ENCODE measurements around the gene SLC35C1.

The SLC35C1 gene

DNA sequence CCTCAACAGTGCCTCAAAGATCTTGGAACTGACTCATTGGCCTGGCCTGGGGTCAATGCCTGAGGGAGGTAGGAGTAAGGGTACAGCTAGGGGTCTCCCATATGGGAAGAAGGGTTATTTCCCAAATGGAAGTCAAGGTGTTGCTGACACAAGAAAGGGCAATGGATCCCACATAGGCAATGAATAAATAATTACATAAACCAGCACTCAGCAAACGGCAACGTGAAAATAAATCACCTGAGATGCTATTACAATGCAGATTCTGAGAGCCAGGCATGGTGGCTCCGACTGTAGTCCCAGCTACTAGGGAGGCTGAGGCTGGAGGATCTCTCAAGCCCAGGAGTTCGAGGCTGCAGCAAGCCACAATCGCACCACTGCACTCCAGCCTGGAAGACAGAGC lies 36.5 kb upstream of the SLC35C1 start:
- TF ChIP-seq SIN3A (IDR thresholded peaks at IDR 0.05; ENCODE audit: borderline replicate concordance, insufficient read depth, low read length) (no peak), FOXP2 (optimal IDR thresholded peaks at IDR 0.05; ENCODE audit: borderline replicate concordance, extremely low read depth, extremely low read length, insufficient read depth) (no peak), POLR2AphosphoS5 (IDR thresholded peaks at IDR 0.05; ENCODE audit: low read depth, low read length) (no peak), TAF1 (IDR thresholded peaks at IDR 0.05; ENCODE audit: borderline replicate concordance, insufficient read depth, low read length) (no peak)
- TF ChIP-seq, protein P1, sequence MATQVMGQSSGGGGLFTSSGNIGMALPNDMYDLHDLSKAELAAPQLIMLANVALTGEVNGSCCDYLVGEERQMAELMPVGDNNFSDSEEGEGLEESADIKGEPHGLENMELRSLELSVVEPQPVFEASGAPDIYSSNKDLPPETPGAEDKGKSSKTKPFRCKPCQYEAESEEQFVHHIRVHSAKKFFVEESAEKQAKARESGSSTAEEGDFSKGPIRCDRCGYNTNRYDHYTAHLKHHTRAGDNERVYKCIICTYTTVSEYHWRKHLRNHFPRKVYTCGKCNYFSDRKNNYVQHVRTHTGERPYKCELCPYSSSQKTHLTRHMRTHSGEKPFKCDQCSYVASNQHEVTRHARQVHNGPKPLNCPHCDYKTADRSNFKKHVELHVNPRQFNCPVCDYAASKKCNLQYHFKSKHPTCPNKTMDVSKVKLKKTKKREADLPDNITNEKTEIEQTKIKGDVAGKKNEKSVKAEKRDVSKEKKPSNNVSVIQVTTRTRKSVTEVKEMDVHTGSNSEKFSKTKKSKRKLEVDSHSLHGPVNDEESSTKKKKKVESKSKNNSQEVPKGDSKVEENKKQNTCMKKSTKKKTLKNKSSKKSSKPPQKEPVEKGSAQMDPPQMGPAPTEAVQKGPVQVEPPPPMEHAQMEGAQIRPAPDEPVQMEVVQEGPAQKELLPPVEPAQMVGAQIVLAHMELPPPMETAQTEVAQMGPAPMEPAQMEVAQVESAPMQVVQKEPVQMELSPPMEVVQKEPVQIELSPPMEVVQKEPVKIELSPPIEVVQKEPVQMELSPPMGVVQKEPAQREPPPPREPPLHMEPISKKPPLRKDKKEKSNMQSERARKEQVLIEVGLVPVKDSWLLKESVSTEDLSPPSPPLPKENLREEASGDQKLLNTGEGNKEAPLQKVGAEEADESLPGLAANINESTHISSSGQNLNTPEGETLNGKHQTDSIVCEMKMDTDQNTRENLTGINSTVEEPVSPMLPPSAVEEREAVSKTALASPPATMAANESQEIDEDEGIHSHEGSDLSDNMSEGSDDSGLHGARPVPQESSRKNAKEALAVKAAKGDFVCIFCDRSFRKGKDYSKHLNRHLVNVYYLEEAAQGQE (IDR thresholded peaks at IDR 0.05; ENCODE audit: insufficient read depth in 1 of 2, low read depth in 2 of 2, low read length in 2 of 2): no peak

DNA sequence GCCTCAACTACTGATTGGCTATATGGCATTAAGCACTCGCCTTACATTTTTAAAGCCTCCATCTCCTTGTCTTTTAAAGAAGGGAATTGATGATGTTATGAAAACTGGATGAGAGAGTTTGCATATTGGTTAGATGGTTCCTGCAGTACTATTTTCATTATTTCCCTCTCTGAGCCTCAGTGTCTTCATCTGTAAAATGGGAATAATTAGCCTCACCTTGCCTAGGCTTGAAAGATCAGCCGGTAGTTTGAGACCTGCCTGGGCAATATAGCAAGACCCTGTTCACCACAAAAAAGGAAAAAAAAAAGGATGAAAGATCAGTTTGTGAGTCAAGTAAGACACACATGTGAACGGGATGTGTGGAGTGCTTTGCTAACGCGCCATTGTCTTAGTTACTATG lies 35.0 kb upstream of the SLC35C1 start:
- TF ChIP-seq TAF1 (IDR thresholded peaks at IDR 0.05; ENCODE audit: borderline replicate concordance, insufficient read depth, low read length) (no peak), FOXP2 (optimal IDR thresholded peaks at IDR 0.05; ENCODE audit: borderline replicate concordance, extremely low read depth, extremely low read length, insufficient read depth) (no peak), SIN3A (IDR thresholded peaks at IDR 0.05; ENCODE audit: borderline replicate concordance, insufficient read depth, low read length) (no peak), POLR2AphosphoS5 (IDR thresholded peaks at IDR 0.05; ENCODE audit: low read depth, low read length) (no peak)
- TF ChIP-seq, protein P1 (IDR thresholded peaks at IDR 0.05; ENCODE audit: insufficient read depth in 1 of 2, low read depth in 2 of 2, low read length in 2 of 2): no peak

DNA sequence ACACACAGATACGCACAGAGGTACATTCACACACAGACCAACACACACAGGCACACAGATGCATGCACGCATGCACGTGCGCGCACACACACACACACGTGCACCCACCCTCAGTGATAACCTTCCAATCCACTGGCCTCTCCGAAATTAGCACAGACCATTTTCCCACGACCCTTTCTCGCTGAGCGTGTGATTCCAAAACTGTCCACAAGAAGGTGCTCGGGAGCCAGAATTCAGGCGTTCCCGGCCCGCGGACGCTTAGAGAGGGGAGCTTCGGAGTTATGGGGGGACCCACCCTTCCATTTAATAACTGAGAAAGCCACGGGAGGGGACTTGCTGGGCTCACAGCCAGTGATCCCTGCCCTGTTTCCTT lies 33.8 kb upstream of the SLC35C1 start:
- no peak for TF ChIP-seq POLR2AphosphoS5 (IDR thresholded peaks at IDR 0.05; ENCODE audit: low read depth, low read length)
- TF ChIP-seq SIN3A (IDR thresholded peaks at IDR 0.05; ENCODE audit: borderline replicate concordance, insufficient read depth, low read length): no peak
- TF ChIP-seq TAF1 (IDR thresholded peaks at IDR 0.05; ENCODE audit: borderline replicate concordance, insufficient read depth, low read length): no peak

DNA sequence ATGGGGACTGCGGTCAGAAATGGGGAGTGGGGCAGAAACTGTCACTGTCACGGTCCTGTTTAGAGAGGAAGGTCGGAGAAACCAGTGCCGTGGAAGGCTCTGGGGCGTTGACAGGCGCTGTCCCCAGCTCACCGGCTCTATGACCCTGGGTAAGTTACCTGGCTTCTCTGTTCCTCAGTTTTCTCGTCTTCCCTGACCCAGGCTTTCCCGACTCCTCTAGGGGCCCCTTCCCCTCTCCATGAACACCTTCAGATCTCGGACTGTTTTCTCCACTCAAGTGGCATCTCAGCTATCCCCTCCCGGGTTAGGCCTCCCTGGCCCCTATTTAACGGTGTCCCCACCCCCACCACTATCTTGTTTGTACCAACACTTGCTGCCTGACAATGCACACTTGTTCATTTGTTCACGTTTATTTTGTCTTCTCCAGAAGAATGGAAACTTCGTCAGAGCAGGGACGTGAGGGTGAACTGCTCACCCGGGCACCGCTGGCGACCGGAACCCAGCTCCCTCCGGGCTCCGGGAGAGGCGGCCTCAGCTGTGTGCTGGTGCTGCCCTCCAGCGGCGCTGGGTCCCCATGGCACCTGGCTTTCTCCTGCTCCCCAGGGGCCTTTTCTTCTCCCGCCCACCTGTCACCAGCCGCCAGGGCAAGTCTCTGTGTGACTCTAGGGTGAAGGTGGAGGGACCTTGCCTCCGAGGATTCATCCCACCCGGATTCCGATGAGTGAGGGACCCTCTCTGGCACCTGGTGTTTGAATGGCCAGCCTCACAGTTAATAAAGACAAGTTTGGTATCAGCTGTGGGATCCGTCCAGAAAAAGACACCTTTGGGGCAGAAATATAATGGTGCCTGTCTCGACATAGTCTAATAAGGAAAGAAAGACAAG lies 33.1 kb upstream of the SLC35C1 start:
- TF ChIP-seq FOXP2 (optimal IDR thresholded peaks at IDR 0.05; ENCODE audit: borderline replicate concordance, extremely low read depth, extremely low read length, insufficient read depth): peak; percentile 75
- no peak for TF ChIP-seq POLR2AphosphoS5 (IDR thresholded peaks at IDR 0.05; ENCODE audit: low read depth, low read length)

DNA sequence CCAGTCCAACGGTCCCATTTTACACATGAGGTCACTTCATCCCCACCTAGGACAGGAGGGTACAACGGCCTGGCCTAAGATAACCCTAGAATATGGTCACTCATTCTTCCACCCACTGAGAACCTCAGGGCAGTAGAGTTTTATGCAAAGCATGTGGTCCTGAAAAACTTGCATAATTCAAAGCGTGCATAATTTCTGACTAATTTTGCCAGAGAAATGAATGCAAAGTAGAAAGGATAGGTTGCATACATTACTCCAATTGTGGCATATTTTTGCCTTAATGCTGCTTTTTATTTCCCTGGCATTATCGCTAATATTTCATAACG lies 32.5 kb upstream of the SLC35C1 start:
- TF ChIP-seq, protein P1 (IDR thresholded peaks at IDR 0.05; ENCODE audit: insufficient read depth in 1 of 2, low read depth in 2 of 2, low read length in 2 of 2): no peak
- no peak for TF ChIP-seq FOXP2 (optimal IDR thresholded peaks at IDR 0.05; ENCODE audit: borderline replicate concordance, extremely low read depth, extremely low read length, insufficient read depth)
- TF ChIP-seq POLR2AphosphoS5 (IDR thresholded peaks at IDR 0.05; ENCODE audit: low read depth, low read length): no peak

DNA sequence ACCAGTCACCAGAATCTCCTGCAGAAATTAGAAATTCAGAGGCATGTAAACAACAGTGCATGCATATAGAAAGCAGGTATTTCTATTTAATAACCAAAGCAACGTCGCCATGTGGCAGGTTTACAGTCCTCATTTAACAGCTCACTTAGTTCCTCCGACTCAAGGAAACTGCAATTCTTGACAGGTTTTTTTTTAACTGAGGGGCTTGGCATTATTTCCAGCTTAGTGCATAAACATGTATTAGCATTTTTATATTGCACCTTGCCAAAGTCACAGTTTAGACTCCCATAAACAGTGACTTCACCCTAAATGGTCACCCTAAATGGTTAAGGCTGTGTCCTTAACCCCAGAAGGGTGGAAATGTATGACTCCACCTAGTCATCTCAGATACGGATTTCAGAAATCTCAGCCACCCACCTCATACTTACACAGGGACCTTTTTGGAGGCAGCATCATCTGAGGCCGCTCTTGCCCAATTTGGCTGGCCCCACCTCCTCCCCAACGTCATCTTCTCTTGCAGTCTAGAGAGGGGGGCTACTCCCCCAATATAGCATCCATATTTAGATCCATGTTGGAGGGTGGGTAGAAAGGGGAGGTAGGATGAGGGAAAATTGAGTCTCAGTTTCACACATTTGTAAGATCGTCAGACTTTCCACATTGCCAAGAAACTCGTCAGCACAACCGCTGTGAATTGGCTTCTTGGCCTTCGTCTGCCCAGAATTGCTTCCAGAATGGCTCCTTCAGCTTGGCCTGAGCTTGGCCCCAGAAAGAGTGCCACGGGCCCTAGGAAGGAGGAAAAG lies 31.8 kb upstream of the SLC35C1 start:
- TF ChIP-seq POLR2AphosphoS5 (IDR thresholded peaks at IDR 0.05; ENCODE audit: low read depth, low read length) (no peak), FOXP2 (optimal IDR thresholded peaks at IDR 0.05; ENCODE audit: borderline replicate concordance, extremely low read depth, extremely low read length, insufficient read depth) (no peak), TAF1 (IDR thresholded peaks at IDR 0.05; ENCODE audit: borderline replicate concordance, insufficient read depth, low read length) (no peak), SIN3A (IDR thresholded peaks at IDR 0.05; ENCODE audit: borderline replicate concordance, insufficient read depth, low read length) (no peak)
- TF ChIP-seq, protein P1 (IDR thresholded peaks at IDR 0.05; ENCODE audit: insufficient read depth in 1 of 2, low read depth in 2 of 2, low read length in 2 of 2): no peak
